NCI-H2196 treated with DMSO at 0.1 percent for 48 hours (cell line): ENCODE data around the gene BMX.

Experiments
- DNase-seq: peaks from one replicate; lab custom pipeline; 2025; ENCODE audit not compliant: unreplicated experiment; lab: John Stamatoyannopoulos, UW

Gene BMX

DNA sequence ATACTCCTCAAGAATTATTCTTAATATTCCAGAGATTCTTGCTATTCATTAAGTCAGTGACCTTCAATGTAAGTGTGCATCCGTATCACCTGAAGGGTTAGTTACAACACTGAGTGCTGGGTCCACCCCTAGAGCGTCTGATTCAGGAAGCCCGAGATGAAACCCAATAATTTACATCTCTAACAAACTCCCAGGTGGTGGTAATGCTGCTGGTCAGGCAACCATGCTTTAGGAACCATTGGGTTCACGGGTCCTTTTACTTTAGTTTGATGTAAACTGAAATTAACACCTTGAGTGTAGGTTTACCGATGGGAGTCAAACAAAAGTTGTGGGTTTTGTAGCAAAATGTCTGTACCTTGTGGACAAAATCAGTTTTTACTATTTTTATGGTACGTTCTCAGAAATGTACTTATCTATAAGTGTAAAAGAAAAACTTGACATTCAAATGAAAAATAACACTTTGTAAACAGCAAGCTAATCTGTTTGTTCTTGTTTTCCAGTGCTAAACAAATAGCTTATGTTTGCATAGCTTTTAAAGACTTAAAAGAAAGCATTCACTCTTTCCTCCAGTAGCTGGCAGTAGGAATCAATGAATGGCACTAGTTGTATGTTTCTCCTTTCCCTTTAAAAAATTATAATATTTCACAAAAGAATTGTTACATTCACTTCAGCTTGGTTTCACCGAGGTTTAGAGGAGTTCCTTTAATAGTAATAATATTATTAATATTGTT lies 67.4 kb downstream of the BMX start:
- no peak for DNase-seq

DNA sequence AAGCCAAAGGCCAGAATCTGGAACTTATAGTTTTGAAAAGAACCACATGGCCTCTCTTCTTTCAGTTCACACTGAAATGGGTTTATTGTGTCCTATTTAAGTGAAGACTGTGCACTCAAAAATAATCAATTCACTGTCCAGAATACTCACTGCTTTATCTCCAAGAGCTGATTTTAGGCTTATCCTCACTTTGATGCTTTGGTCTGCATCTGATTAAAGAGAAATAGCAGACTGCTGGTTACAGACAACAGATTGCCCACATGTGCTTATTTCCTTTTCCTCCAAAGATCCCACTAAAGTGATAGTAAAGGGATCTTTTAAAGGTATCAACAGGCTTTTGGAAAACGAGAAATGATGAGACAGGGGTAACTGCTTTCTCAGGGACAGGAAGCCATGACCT lies 69.5 kb downstream of the BMX start:
- no peak for DNase-seq

DNA sequence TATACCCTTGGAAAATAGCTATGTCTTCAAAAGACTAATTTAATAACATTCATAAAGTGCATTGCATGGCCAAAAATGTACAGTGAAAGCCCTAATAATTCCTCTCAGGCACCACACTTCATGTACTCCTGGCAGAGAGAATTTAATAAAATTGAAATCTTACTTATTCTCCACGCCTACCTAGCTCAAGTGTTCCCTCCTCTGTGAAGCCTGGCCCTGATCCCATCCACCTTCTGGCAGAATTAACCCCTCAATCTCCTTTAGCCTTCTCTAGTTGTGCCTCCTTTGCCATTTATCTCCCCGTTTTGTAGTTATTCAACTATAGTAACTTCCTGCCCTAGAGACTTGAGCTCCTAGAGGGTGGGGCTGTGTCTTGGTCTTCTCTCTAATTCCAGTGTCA lies 73.4 kb downstream of the BMX start:
- DNase-seq: no peak

DNA sequence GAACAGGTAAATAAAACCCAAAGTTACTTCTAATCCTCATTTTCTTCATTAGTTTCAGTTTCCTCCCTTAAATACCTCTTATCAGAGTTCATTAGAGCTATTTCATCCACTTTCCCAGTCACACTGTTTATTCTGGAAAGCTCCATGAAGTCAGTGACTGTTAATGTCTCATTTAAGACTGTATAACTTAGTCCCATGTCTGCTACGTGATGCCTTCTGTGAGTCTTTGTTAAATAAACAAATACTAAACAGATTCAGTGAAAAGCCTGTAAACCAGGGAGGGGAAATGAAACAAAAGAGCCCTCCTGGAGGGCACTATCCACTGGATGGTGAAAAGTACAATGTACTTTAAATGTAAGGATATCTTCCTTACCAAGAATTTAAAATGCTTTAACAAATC lies 75.4 kb downstream of the BMX start:
- DNase-seq: no peak

DNA sequence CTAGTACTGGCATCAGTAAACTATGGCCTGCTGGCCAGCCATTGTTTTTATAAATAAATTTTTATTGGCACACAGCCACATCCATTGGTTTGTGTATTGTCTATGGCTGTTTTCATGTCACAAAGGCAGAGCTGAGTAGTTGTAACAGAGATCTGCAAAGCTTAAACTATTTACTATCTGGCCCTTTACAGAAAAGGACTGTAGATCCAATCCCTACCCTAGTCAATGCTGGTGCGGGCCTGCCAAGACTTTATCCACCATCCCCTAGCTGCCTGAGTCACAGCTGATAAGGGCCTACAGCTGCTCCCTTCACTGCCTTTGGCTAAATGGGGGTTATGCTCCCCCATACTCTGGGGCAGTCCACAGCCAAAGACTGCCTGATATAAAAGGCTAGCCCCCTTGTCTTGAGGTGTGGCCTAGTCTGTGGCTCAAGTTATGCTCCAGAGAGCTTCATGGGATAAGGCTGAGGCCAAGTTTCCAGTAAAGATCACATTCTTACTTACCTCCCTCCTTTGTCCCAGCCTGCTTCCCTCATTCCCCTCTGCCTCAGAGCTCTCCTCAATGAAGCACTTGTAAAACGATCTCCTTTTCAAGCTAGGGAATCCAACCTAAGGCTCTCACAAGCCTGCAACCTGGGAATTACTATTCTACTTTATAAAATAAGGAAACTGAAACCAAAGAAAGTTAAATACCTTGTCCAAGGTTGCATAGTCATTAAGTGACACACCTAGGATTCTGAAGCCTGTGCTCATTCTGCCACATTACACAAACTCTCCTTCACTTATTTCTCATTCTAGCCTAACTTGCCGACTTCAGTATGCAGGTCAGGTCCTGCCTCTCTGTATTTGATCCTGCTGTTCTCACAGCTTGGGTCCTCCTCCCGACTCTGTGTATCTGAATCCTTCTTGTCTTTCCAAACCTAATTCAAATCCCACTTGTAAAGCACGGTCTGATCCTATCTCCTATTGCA lies 79.5 kb downstream of the BMX start:
- no peak for DNase-seq

DNA sequence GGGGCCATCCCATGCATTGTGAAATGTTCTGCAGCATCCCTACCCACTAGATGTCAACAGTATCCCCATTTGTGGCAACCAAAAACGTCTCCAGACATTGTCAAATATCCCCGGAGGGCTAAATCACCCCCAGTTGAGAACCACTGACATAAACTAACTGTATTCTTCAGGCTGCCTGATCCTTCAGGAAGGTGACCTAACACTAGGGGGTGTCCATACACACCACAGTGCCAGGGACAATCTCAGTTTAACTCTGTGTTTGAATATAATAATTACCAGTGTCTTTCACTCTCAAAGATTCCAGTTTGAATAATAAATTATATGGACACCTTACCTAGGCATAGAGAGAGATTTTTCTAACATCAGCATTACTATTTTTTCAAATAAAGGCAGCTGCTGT lies 93.8 kb downstream of the BMX start:
- no peak for DNase-seq

DNA sequence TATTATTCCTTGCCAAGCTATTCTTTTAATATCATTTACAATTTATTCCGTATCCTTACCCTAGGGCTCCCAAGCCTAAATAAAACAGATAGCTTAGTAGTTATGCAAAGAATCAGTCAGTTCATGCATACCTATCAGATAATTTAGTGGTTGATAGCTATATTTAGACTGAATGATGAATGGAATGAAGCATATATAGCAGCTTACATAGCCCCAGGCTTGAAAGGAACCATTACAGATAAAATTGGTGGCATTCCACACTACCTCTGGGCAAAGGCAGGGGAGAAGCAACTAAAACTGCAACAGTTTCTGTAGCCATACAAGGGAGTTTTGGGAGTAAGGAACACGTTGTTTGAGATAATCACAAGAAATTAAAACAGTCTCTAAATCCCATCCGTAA lies 97.4 kb downstream of the BMX start:
- no peak for DNase-seq

DNA sequence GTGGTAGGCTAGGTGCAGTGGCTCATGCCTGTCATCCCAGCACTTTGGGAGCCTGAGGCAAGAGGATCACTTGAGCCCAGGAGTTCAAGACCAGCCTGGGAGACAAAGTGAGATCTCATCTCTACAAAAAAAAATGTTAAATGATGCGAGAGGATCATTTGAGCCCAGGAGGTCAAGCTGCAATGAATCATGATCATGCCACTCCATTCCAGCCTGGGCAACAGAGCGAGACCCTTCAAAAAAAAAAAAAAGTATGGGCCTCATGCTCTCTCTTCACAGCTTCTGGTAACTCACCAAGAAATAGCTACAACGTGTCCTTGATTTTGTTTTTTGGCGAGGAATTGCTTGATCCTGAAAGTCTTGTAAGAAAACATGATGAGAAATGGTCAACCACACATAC lies 98.9 kb downstream of the BMX start:
- no peak for DNase-seq

DNA sequence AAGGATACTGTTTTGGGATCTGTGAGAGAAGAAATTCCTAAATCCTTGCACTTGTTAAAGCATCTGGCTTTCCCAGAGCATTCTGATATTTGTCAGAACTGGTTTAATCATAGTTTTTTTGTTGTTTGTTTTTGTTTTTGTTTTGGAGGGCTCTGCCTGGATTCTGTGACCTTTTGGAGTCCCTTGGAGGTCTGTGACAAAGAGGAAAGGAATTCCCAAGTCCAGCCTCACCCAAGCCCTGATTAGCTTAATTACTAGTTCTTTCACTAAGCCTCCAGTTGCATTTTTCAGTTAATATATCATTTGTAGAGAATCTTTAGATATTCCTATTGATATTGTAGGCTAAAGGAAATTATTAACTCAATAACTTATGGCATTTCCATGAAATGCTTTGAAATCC lies 99.4 kb downstream of the BMX start:
- DNase-seq: no peak

DNA sequence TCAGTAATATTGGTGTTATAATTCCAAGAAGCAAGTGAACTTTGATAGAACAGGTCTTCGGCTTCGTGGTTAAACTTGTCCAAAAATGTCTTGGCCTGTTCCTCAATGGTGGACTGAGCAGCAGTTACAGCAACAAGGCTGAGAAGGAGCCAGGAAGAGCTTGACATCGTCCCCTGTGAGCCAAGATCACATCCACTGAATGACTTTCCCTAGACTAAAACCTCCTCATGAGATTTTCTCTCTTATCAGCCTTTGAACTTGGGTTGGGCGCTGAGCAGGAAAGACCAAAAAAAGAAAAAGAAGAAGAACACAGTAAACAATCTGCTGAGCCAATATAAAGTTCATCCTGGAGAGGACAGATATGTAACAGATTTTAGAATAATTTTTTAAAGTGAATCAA lies 100.1 kb downstream of the BMX start, which contains the start of gene ACE2:
Gene ACE2 (minus strand): TSS at position 216 of the 400 bp plus-strand sequence. CDS start 49 bp downstream, at position 167.
- DNase-seq: no peak

DNA sequence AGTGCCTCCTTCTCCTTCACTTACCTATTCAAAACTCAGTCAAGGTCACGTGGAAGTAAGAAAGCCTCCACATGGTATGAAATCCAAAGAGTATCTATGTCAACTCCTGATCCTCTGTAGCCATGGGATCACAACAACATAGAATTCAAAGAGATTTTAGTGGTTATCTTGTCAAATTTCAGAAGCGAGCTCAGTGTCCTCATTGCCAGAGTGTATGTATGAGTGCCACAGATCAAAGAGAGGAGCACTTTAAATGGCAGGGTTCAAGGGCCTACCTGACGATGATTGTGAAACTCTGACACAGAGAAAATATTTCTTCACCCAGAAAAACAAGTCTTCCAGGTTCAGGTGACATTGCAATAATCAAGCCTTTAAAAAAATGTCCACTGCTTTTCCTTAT lies 101.3 kb downstream of the BMX start:
- no peak for DNase-seq

DNA sequence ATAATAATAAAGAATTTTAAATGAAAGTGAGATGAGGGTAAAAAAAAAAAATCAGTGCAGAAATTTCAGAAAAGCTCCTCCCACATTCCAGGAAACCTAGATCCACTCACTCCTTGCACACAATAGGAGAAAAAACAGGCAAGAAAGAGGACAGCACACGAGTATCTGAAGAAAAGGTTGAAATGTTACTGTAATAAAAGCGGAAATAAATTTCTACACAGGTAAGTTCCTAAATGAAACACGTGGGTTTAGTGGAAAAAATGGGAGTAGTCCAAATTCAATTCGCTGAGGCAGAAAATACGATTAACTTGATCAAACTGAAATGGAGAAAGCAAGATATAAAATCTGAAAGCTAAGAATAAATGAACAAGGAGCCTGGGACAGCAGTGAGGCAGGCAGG lies 102.2 kb downstream of the BMX start:
- no peak for DNase-seq

DNA sequence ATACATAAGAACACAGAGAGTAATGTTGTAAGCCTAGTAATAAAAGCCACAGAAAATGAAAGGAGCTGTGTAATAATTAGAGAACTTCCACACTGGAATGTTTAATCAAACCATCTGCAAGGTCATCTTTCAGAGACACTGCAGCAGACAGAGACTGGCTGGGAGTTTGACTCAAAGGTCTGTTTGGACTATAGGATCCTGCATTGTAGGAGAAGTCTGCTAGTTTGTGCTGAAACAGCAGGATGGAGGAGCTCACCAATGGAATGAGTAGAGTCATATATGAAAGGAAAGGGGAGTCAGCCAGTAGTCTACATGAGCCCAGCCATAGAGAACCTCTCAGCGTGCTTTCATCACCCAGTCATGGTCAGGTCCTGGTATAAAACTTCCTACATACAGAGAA lies 104.6 kb downstream of the BMX start:
- DNase-seq: no peak
